Peyer's patch (tissue), 4 donors: ENCODE measurements around the gene GPR149. TPM values are rescaled to one million over a fixed set of nuclear protein-coding genes. Genes with fewer than 3 reads are reported as not detected.
"Not testable (repeated sequence)": the region's sequence is repeated elsewhere in the genome, so short reads cannot be mapped to it uniquely, and the experiment has no call there.

Experiments
- DNase-seq, 3 donors: peaks; one replicate each; pipeline ENCODE4 v3.0.0-alpha.2; 2017 to 2019
- H3K27ac ChIP-seq, 4 donors: fragments of 200-600 bp; sonication (generic); one replicate each; pipeline ENCODE4 v1.5.1; 2016 to 2019
- H3K27me3 ChIP-seq, 2 donors: fragments of 200-600 bp; sonication (generic); one replicate each; pipeline ENCODE4 v1.5.1; 2019
- H3K36me3 ChIP-seq, 3 donors: fragments of 200-600 bp; sonication (generic); one replicate each; pipeline ENCODE4 v1.5.1; 2016 to 2019
- H3K4me1 ChIP-seq, 4 donors: fragments of 200-600 bp; sonication (generic); one replicate each; pipeline ENCODE4 v1.5.1; 2016 to 2019
- H3K4me3 ChIP-seq, 4 donors: fragments of 200-600 bp; sonication (generic); 1 replicate in 3 of 4; 2 replicates in 1 of 4; pipeline ENCODE4 v1.5.1; 2016 to 2019; ENCODE audit warnings: mild to moderate bottlenecking in 1 of 4
- H3K9me3 ChIP-seq, 4 donors: fragments of 200-600 bp; sonication (generic); one replicate each; pipeline ENCODE4 v1.5.1; 2016 to 2019; ENCODE audit warnings: mild to moderate bottlenecking in 1 of 4
- CTCF ChIP-seq, 6 experiments: fragments of 450-650 bp in 4 of 6; fragments of 200-600 bp in 2 of 6; sonication (generic) in 1 of 6; IDR thresholded peaks; one replicate each; pipeline ENCODE4 v1.5.1; 2017 to 2019; ENCODE audit warnings: antibody characterized with exemption in 6 of 6, mild to moderate bottlenecking in 3 of 6, moderate library complexity in 1 of 6
- POLR2A ChIP-seq, 2 donors: fragments of 450-650 bp; IDR thresholded peaks; one replicate each; pipeline ENCODE4 v1.5.1; 2017; ENCODE audit warnings: antibody characterized with exemption in 2 of 2, mild to moderate bottlenecking in 2 of 2, moderate library complexity in 2 of 2
- total RNA-seq, 4 donors: library from RNA; depleted of rRNA; stranded (reverse); fragments of >200 nt; gene quantifications; one replicate each; pipeline ENCODE4 v1.1.0, GENCODE V29; 2016

Gene GPR149
- not detected for total RNA-seq

GRCh38 chr3:154430014-154430413, at the start of gene GPR149:
TSS of gene GPR149 (minus strand) at chr3:154430190. CDS start at chr3:154429615, 575 bp downstream.
- TF ChIP-seq POLR2A (IDR thresholded peaks at IDR 0.05): no peak
- no peak for TF ChIP-seq CTCF (IDR thresholded peaks at IDR 0.05)
- Histone ChIP-seq H3K4me1 (no peaks in the 10 kb centered on the region), H3K4me3 (no peak within 1 kb of the TSS), H3K27ac (no peak within 1 kb of the TSS), H3K27me3 (peaks cover 0 to 6% of the 10 kb centered on the region in 2 donors), H3K36me3 (no peaks in the 10 kb centered on the region), H3K9me3 (no peaks in the 10 kb centered on the region)
- no peak for DNase-seq

- Histone ChIP-seq H3K9me3 (peaks cover 0 to 4% (median 0%) of the 10 kb centered on the region in 4 donors), H3K27ac (no peak overlapping the region), H3K27me3 (no peaks in the 10 kb centered on the region), H3K36me3 (no peaks in the 10 kb centered on the region), H3K4me3 (no peak overlapping the region), H3K4me1 (no peaks in the 10 kb centered on the region)
- TF ChIP-seq CTCF (IDR thresholded peaks at IDR 0.05) (no peak), POLR2A (IDR thresholded peaks at IDR 0.05) (no peak)
- DNase-seq: no peak
These were observed 43.8 kb upstream of the GPR149 start for GRCh38 chr3:154473769-154474168.

GRCh38 chr3:154469585-154469984, 39.6 kb upstream of the GPR149 start:
- TF ChIP-seq POLR2A (IDR thresholded peaks at IDR 0.05) (no peak), CTCF (IDR thresholded peaks at IDR 0.05) (no peak)
- peaks cover 0 to 2% (median 0%) of the 10 kb centered on the region in 4 donors for H3K9me3 ChIP-seq
- no peaks in the 10 kb centered on the region for H3K36me3 ChIP-seq
- no peaks in the 10 kb centered on the region for H3K27me3 ChIP-seq
- no peak overlapping the region for H3K27ac ChIP-seq
- no peaks in the 10 kb centered on the region for H3K4me1 ChIP-seq
- no peak for DNase-seq
- no peak overlapping the region for H3K4me3 ChIP-seq

- Histone ChIP-seq H3K4me1 (no peaks in the 10 kb centered on the region), H3K27me3 (no peaks in the 10 kb centered on the region), H3K36me3 (no peaks in the 10 kb centered on the region), H3K4me3 (no peak overlapping the region), H3K27ac (no peak overlapping the region), H3K9me3 (no peaks in the 10 kb centered on the region)
- DNase-seq: no peak
- TF ChIP-seq POLR2A (IDR thresholded peaks at IDR 0.05): no peak
- no peak for TF ChIP-seq CTCF (IDR thresholded peaks at IDR 0.05)
These were observed 34.6 kb upstream of the GPR149 start for GRCh38 chr3:154464440-154465190.

GRCh38 chr3:154458560-154458959, 28.6 kb upstream of the GPR149 start:
- Histone ChIP-seq H3K4me3 (no peak overlapping the region), H3K27ac (no peak overlapping the region), H3K27me3 (no peaks in the 10 kb centered on the region), H3K9me3 (no peaks in the 10 kb centered on the region), H3K36me3 (no peaks in the 10 kb centered on the region), H3K4me1 (no peaks in the 10 kb centered on the region)
- DNase-seq: no peak
- TF ChIP-seq CTCF (IDR thresholded peaks at IDR 0.05) (no peak), POLR2A (IDR thresholded peaks at IDR 0.05) (no peak)

- DNase-seq, H3K27me3 ChIP-seq, H3K36me3 ChIP-seq, H3K4me3 ChIP-seq, H3K9me3 ChIP-seq, H3K4me1 ChIP-seq, H3K27ac ChIP-seq: not testable (repeated sequence)
These were observed 9.1 kb upstream of the GPR149 start for GRCh38 chr3:154439081-154439480.
